Activated T-cell treated with anti-CD3 and anti-CD28 coated beads, Interleukin-2, amount 50 U/mL, for 48 hours (primary cell): ENCODE measurements around the gene DNAH3.
"Not testable (repeated sequence)": the region's sequence is repeated elsewhere in the genome, so short reads cannot be mapped to it uniquely, and the experiment has no call there.

Experiments used
- DNase-seq, 2 experiments: peaks; one replicate each; pipeline ENCODE4 v3.0.0-alpha.2; 2020

DNAH3 gene

GRCh38 chr16:21063314-21063713 is 87.3 kb downstream of the DNAH3 start:
- DNase-seq: not testable (repeated sequence)

GRCh38 chr16:21060027-21060510 is 90.6 kb downstream of the DNAH3 start:
- no peak for DNase-seq

GRCh38 chr16:21057875-21058274 is 92.8 kb downstream of the DNAH3 start:
- no peak for DNase-seq

GRCh38 chr16:21056396-21056795 is 94.2 kb downstream of the DNAH3 start:
- no peak for DNase-seq

- not testable (repeated sequence) for DNase-seq
These were observed 94.9 kb downstream of the DNAH3 start for GRCh38 chr16:21055738-21056137.

- no peak for DNase-seq
These were observed 97.1 kb downstream of the DNAH3 start for GRCh38 chr16:21053590-21053989.

GRCh38 chr16:21048091-21048912 is 102.3 kb downstream of the DNAH3 start:
- not testable (repeated sequence) for DNase-seq

GRCh38 chr16:21038197-21038596 is 112.4 kb downstream of the DNAH3 start:
- DNase-seq: no peak

GRCh38 chr16:21037736-21038135 is 112.9 kb downstream of the DNAH3 start:
- DNase-seq: no peak

GRCh38 chr16:21037168-21037567 is 113.5 kb downstream of the DNAH3 start:
- DNase-seq: no peak

- DNase-seq: no peak
These were observed 114.2 kb downstream of the DNAH3 start for GRCh38 chr16:21036471-21036870.

- no peak for DNase-seq
These were observed 116.9 kb downstream of the DNAH3 start for GRCh38 chr16:21033704-21034103.

GRCh38 chr16:21033264-21033663 is 117.4 kb downstream of the DNAH3 start:
- no peak for DNase-seq

GRCh38 chr16:21028728-21029127 is 121.9 kb downstream of the DNAH3 start:
- DNase-seq: no peak

- DNase-seq: no peak
These were observed 123.8 kb downstream of the DNAH3 start for GRCh38 chr16:21026846-21027245.

- no peak for DNase-seq
These were observed 127.0 kb downstream of the DNAH3 start for GRCh38 chr16:21023509-21024202.

GRCh38 chr16:21021316-21021715 is 129.3 kb downstream of the DNAH3 start:
- DNase-seq: no peak

- DNase-seq: no peak
These were observed 140.8 kb downstream of the DNAH3 start for GRCh38 chr16:21009815-21010214.

- no peak for DNase-seq
These were observed 145.6 kb downstream of the DNAH3 start for GRCh38 chr16:21005008-21005407.

GRCh38 chr16:21001262-21001661 is 149.4 kb downstream of the DNAH3 start:
- DNase-seq: peak; percentile 30 to 42

- DNase-seq: no peak
These were observed 153.5 kb downstream of the DNAH3 start for GRCh38 chr16:20997147-20997546.

GRCh38 chr16:20995711-20996110 is 154.9 kb downstream of the DNAH3 start:
- DNase-seq: no peak

GRCh38 chr16:20989496-20990070 is 161.1 kb downstream of the DNAH3 start:
- not testable (repeated sequence) for DNase-seq

GRCh38 chr16:20987049-20987448 is 163.6 kb downstream of the DNAH3 start:
- DNase-seq: no peak
